OCI-LY3 (cell line): ENCODE data around the gene GPR37L1.

Source experiments
- CTCF ChIP-seq: fragments of 200-600, 300-600 bp; sonication (generic); IDR thresholded peaks from 2 replicates; pipeline ENCODE4 v1.5.1; 2014; ENCODE audit warnings: antibody characterized with exemption, low read length, low read depth
- EZH2phosphoT487 ChIP-seq: fragments of 200-600 bp; shearing (Covaris generic); IDR thresholded peaks from 2 replicates; pipeline ENCODE4 v1.6.1; 2018; ENCODE audit warnings: antibody characterized with exemption, mixed run types, low read depth

GRCh38 chr1:202182040-202182877, 59.5 kb downstream of the GPR37L1 start:
- no peak for TF ChIP-seq CTCF
- TF ChIP-seq EZH2phosphoT487, result no peak
